T-cell (primary cell): ENCODE data around the gene SCN8A. TPM values are rescaled to one million over a fixed set of nuclear protein-coding genes. Genes with fewer than 3 reads are reported as not detected.

Experiments
- ATAC-seq, 4 experiments: fragments of 200-7000 bp in 3 of 4; fragments of 150-1000 bp in 1 of 4; cut with Tn5 transposase; replicated peaks in 1 of 4; 1 replicate in 3 of 4; 2 replicates in 1 of 4; pipeline ENCODE4 v1.10.0; 2021; ENCODE audit warnings: moderate library complexity in 3 of 4, mild to moderate bottlenecking in 2 of 4, moderate number of reproducible peaks in 1 of 4
- CTCF ChIA-PET, 2 donors: fragments of 300-600 bp; sonication (Branson Sonifier 250); formaldehyde crosslinking; loops; one replicate each; lab custom pipeline; 2022; ENCODE audit warnings: antibody characterized with exemption in 2 of 2; lab: Charles Lee
- POLR2A ChIA-PET, 2 donors: fragments of 300-600 bp; sonication (Branson Sonifier 250); formaldehyde crosslinking; loops; one replicate each; lab custom pipeline; 2022; ENCODE audit warnings: antibody characterized with exemption in 2 of 2; lab: Charles Lee
- DNase-seq, 35 experiments: peaks; one replicate each; pipeline versions ENCODE4 v3.0.0 to v3.0.0-alpha.2; 2013 to 2023
- H3K27ac ChIP-seq: one replicate; pipeline ENCODE4 v1.5.1; 2013; ENCODE audit warnings: low read length
- H3K27me3 ChIP-seq, 2 experiments: replicated peaks in 1 of 2; 1 replicate in 1 of 2; 2 replicates in 1 of 2; pipeline versions ENCODE4 v1.6.1 to v1.7.0; 2013; ENCODE audit warnings: low read length in 1 of 2, mixed read lengths in 1 of 2; ENCODE audit not compliant: control insufficient read depth in 2 of 2, insufficient read depth in 2 of 2; ENCODE audit errors: extremely low read depth in 1 of 2
- H3K36me3 ChIP-seq, 2 donors: 1 replicate in 1 of 2; 2 replicates in 1 of 2; pipeline versions ENCODE4 v1.6.1 to v1.7.0; 2013; ENCODE audit warnings: low read length in 1 of 2; ENCODE audit not compliant: control insufficient read depth in 2 of 2, insufficient read depth in 1 of 2; ENCODE audit errors: extremely low read depth in 1 of 2
- H3K4me1 ChIP-seq, 2 experiments: 1 replicate in 1 of 2; 2 replicates in 1 of 2; pipeline versions ENCODE4 v1.6.1 to v1.7.0; 2013; ENCODE audit warnings: low read length in 2 of 2, mixed read lengths in 1 of 2; ENCODE audit not compliant: insufficient read depth in 2 of 2, control insufficient read depth in 1 of 2; ENCODE audit errors: extremely low read depth in 1 of 2
- H3K4me3 ChIP-seq, 2 donors: 1 replicate in 1 of 2; 2 replicates in 1 of 2; pipeline versions ENCODE4 v1.5.1 to v1.7.0; 2013; ENCODE audit warnings: mild to moderate bottlenecking in 2 of 2, low read length in 1 of 2, moderate library complexity in 1 of 2; ENCODE audit not compliant: control insufficient read depth in 1 of 2; ENCODE audit errors: extremely low read depth in 1 of 2
- H3K9me3 ChIP-seq: 2 replicates; pipeline ENCODE4 v1.7.0; 2013
- H3K27ac Mint-ChIP-seq, 2 donors: one replicate each; pipeline ENCODE4 v1.8.0; 2020 to 2021; ENCODE audit warnings: mild to moderate bottlenecking in 2 of 2, mixed read lengths in 2 of 2
- H3K27me3 Mint-ChIP-seq, 2 donors: one replicate each; pipeline ENCODE4 v1.8.0; 2021 to 2022; ENCODE audit warnings: mixed read lengths in 2 of 2
- H3K36me3 Mint-ChIP-seq: one replicate; pipeline ENCODE4 v1.8.0; 2021; ENCODE audit warnings: mixed read lengths
- H3K4me1 Mint-ChIP-seq, 3 donors: one replicate each; pipeline ENCODE4 v1.8.0; 2020 to 2022; ENCODE audit warnings: mixed read lengths in 3 of 3, mild to moderate bottlenecking in 1 of 3
- H3K4me3 Mint-ChIP-seq, 3 donors: one replicate each; pipeline ENCODE4 v1.8.0; 2020 to 2022; ENCODE audit warnings: mild to moderate bottlenecking in 3 of 3, mixed read lengths in 3 of 3, moderate library complexity in 3 of 3
- H3K9me3 Mint-ChIP-seq, 3 donors: one replicate each; pipeline ENCODE4 v1.8.0; 2020 to 2022; ENCODE audit warnings: mixed read lengths in 3 of 3
- WGBS: methylation state at CpG from one replicate; pipeline ENCODE4 v1.1.5; 2013; ENCODE audit warnings: missing lambda C conversion rate; ENCODE audit not compliant: insufficient coverage; 5-methylcytosine and 5-hydroxymethylcytosine counted together
- total RNA-seq, 35 experiments: library from RNA in 6 of 35; stranded (reverse) in 6 of 35; fragments of 120-200 nt in 1 of 35; gene quantifications; one replicate each; pipeline versions ENCODE4 v1.2.1 to v1.2.4 and lab custom pipeline; 2013 to 2026

Gene SCN8A
- total RNA-seq, 5 donors from 2014 or later (not counting 1 experiment from before 2014, with no cell fraction given) = 0.41 to 1.0 (median 0.53) TPM

DNA sequence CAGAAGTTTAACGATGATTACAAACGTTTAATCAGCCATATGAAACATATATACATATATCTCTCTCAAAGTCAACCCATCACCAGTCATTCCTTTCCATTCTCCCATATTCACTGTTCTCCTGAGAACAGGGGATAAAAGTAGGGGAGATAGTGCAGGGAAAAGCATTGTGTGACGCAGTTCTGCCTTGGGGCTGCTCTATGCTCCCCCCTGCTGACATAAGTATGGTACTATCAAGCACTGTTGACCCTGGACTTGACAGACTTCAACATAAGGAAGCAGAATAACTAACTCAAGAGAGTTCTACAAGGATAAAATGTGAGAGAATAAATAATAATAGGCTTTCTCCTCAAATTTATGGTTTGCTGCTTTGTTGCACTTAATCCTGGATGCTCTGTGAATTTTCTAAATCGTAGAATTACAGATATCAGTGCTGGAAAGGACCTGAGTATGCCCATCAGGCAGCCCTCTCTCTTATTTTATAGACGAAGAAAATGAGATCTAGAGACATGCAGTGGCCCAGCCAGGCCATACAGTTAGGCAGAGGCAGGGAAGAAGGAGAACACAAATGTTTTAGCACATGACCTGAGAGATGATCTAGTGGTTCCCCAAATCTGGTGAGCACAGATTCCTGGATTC is 87.2 kb downstream of the SCN8A start:
- no peaks in the 10 kb centered on the region for H3K9me3 ChIP-seq
- H3K27ac ChIP-seq = no peak overlapping the region
- Mint-ChIP-seq H3K27ac (no peak overlapping the region), H3K4me1 (peaks cover 0 to 6% (median 4%) of the 10 kb centered on the region in 3 donors), H3K9me3 (no peaks in the 10 kb centered on the region), H3K36me3 (no peaks in the 10 kb centered on the region), H3K4me3 (no peak overlapping the region), H3K27me3 (peaks cover 9 to 17% of the 10 kb centered on the region in 2 donors)
- no peaks in the 10 kb centered on the region for H3K4me1 ChIP-seq
- CTCF ChIA-PET = no interaction called here
- ATAC-seq (peak in 3 of 4 experiments; percentile 47 to 67 (median 62)), DNase-seq (peak in 15 of 35 experiments; percentile 0 to 51 (median 4))
- no peaks in the 10 kb centered on the region for H3K27me3 ChIP-seq
- POLR2A ChIA-PET = interaction anchor here in 1 of 2 donors (0.7 kb wide), 1 partner anchor 257 kb away, joined by 3 read pairs; no protein-coding TSS in a partner anchor
- no CpG with 5 or more reads among the region's 5 CpGs for WGBS
- H3K36me3 ChIP-seq = no peaks in the 10 kb centered on the region
- H3K4me3 ChIP-seq = no peak overlapping the region

DNA sequence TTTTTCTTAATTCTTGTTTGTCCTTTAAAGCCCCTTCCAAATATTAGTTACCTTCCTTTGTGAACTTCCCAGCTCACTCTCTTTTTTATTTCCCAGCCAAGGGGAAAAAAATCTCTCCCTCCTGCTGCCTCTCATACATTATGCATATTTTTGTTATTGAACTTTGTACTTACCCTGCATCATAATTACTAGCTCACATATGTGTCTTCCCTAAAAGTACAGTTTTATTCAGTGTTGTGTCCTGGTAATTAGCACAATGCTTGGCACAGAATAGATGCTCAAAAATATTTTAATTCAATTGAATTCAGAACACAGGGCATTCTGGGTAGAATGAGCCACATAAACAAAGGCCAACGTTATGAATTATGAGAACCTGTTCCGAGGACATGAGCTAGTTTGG is 91.9 kb downstream of the SCN8A start:
- H3K9me3 ChIP-seq = no peaks in the 10 kb centered on the region
- ATAC-seq (no peak), DNase-seq (no peak)
- Mint-ChIP-seq H3K27ac (no peak overlapping the region), H3K4me1 (peaks cover 0 to 5% (median 4%) of the 10 kb centered on the region in 3 donors), H3K4me3 (no peak overlapping the region), H3K36me3 (no peaks in the 10 kb centered on the region), H3K9me3 (no peaks in the 10 kb centered on the region), H3K27me3 (peaks cover 8 to 13% of the 10 kb centered on the region in 2 donors)
- H3K4me1 ChIP-seq = peaks cover 0 to 15% of the 10 kb centered on the region in 2 experiments
- H3K27ac ChIP-seq = no peak overlapping the region
- ChIA-PET CTCF (no interaction called here), POLR2A (no interaction called here)
- no peaks in the 10 kb centered on the region for H3K27me3 ChIP-seq
- WGBS = 77% methylated on average over 2 of the region's 2 CpGs
- no peaks in the 10 kb centered on the region for H3K36me3 ChIP-seq
- no peak overlapping the region for H3K4me3 ChIP-seq

DNA sequence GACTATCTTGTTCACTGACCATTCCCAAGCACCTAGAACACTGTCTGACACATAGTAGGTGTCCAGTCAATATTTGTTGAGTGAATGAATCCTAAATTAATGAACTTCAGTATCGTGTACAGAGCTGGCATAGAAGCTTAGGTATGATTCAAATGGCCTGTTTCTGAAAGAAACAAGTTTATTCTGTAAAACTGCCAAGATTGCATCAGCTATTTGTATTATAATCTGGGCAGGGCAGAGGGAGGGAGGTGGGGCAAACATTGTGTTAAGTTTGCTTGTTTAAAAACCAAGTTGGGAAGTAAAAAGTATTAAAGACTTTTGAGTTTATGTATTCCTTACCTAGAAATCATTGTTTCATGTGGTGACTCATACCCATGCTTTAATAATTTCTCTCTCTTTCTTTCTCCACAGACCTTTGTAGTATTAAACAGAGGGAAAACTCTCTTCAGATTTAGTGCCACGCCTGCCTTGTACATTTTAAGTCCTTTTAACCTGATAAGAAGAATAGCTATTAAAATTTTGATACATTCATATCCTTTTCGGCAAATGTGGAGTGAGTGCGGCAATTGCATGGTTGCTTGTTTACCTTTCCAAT is 92.8 kb downstream of the SCN8A start:
- no peaks in the 10 kb centered on the region for H3K9me3 Mint-ChIP-seq
- ChIA-PET CTCF (no interaction called here), POLR2A (no interaction called here)
- Histone ChIP-seq H3K36me3 (no peaks in the 10 kb centered on the region), H3K27me3 (no peaks in the 10 kb centered on the region), H3K27ac (no peak overlapping the region), H3K4me1 (peaks cover 0 to 15% of the 10 kb centered on the region in 2 experiments), H3K4me3 (no peak overlapping the region), H3K9me3 (no peaks in the 10 kb centered on the region)
- DNase-seq (no peak), ATAC-seq (no peak)
- H3K36me3 Mint-ChIP-seq = no peaks in the 10 kb centered on the region
- no peak overlapping the region for H3K27ac Mint-ChIP-seq
- peaks cover 0 to 5% (median 4%) of the 10 kb centered on the region in 3 donors for H3K4me1 Mint-ChIP-seq
- no peak overlapping the region for H3K4me3 Mint-ChIP-seq
- H3K27me3 Mint-ChIP-seq = peaks cover 8 to 11% of the 10 kb centered on the region in 2 donors
- 71% methylated on average over 1 of the region's 4 CpGs for WGBS

DNA sequence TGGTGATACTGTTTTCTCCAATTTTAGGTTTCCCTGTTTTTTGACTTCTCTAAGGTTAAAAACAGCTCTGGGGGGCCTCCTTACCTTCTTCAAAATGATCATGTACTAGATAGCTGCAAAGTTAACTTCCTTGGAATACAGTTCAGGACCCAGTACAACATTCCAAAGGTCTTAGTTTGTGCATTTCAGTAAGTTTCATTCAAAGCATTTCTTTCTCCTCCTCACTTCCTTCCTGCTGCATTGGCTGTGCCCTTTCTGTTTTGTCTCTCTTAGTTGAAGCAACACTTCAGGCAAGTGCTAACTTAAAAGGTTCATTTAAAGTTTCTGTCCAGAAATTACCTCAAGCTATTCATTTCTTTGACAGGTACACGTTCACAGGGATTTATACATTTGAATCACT is 95.7 kb downstream of the SCN8A start:
- Histone ChIP-seq H3K4me1 (peaks cover 0 to 15% of the 10 kb centered on the region in 2 experiments), H3K27ac (no peak overlapping the region), H3K9me3 (no peaks in the 10 kb centered on the region), H3K4me3 (no peak overlapping the region), H3K27me3 (peaks cover 0 to 3% of the 10 kb centered on the region in 2 experiments), H3K36me3 (no peaks in the 10 kb centered on the region)
- Mint-ChIP-seq H3K4me3 (no peak overlapping the region), H3K27me3 (peaks cover 4 to 7% of the 10 kb centered on the region in 2 donors), H3K9me3 (no peaks in the 10 kb centered on the region), H3K4me1 (peaks cover 0 to 5% (median 4%) of the 10 kb centered on the region in 3 donors), H3K36me3 (no peaks in the 10 kb centered on the region), H3K27ac (no peak overlapping the region)
- CTCF ChIA-PET = no interaction called here
- no peak for DNase-seq
- ATAC-seq = no peak
- WGBS = 33% methylated on average over 1 of the region's 1 CpG
- POLR2A ChIA-PET = interaction anchor here in 1 of 2 donors (0.6 kb wide), 1 partner anchor 1960 kb away, joined by 3 read pairs; no protein-coding TSS in a partner anchor

DNA sequence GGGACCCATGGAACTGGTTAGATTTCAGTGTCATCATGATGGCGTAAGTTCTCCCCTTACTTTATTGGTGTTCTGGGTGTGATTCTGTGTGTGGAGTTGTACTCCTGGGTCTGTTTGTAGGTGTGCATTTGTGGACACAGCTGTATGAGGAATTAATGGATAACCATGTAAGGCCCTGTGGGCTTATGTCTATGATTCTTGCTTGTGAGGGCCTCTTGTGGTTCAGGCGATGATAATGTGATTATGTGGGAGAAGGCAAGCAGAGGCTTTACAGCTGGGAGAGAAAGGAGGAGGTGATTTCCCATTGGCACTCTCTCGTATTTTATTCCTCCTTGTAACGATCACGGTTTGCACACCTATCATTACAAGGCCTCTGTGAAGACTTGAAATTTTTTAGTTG is 96.1 kb downstream of the SCN8A start:
- H3K27ac ChIP-seq = no peak overlapping the region

DNA sequence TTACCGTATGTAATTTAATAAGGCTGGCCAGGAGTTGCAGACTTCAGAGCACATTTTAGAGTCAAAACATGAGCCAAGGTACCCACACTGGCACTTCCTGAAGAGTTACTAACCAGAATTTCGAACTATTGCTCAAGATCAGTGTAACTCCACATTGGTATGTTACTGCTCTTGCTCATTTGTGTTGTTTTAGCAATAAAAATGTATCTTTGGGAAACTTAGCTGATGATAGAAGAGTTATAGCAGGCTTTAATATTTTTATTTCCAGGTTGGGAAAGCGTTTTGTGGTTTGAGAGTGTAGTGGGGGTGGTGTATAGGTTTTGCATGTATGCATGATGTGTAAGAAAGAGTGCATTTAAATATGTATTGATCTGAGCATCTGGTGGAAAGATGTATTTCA is 96.6 kb downstream of the SCN8A start:
- Histone ChIP-seq H3K27me3 (peaks cover 0 to 3% of the 10 kb centered on the region in 2 experiments), H3K9me3 (no peaks in the 10 kb centered on the region), H3K36me3 (no peaks in the 10 kb centered on the region), H3K27ac (no peak overlapping the region), H3K4me1 (peaks cover 0 to 15% of the 10 kb centered on the region in 2 experiments), H3K4me3 (no peak overlapping the region)
- ATAC-seq (no peak), DNase-seq (no peak)
- H3K27me3 Mint-ChIP-seq = peaks cover 4 to 5% of the 10 kb centered on the region in 2 donors
- peaks cover 0 to 5% (median 4%) of the 10 kb centered on the region in 3 donors for H3K4me1 Mint-ChIP-seq
- H3K9me3 Mint-ChIP-seq = no peaks in the 10 kb centered on the region
- no peak overlapping the region for H3K27ac Mint-ChIP-seq
- POLR2A ChIA-PET = no interaction called here
- H3K36me3 Mint-ChIP-seq = no peaks in the 10 kb centered on the region
- CTCF ChIA-PET = no interaction called here
- WGBS = 61% methylated on average over 3 of the region's 3 CpGs
- no peak overlapping the region for H3K4me3 Mint-ChIP-seq

More for the DNA sequence above, 96.1 kb downstream of the SCN8A start:
- H3K36me3 Mint-ChIP-seq = no peaks in the 10 kb centered on the region
- H3K4me1 Mint-ChIP-seq = peaks cover 0 to 5% (median 4%) of the 10 kb centered on the region in 3 donors
- no peaks in the 10 kb centered on the region for H3K36me3 ChIP-seq
- no CpG with 5 or more reads among the region's 5 CpGs for WGBS
- H3K27ac Mint-ChIP-seq = no peak overlapping the region
- H3K27me3 Mint-ChIP-seq = peaks cover 4 to 6% of the 10 kb centered on the region in 2 donors
- no peak for DNase-seq
- CTCF ChIA-PET = no interaction called here
- H3K4me1 ChIP-seq = peaks cover 0 to 15% of the 10 kb centered on the region in 2 experiments
- no peaks in the 10 kb centered on the region for H3K9me3 ChIP-seq
- no peaks in the 10 kb centered on the region for H3K9me3 Mint-ChIP-seq
- ATAC-seq = no peak
- H3K27me3 ChIP-seq = peaks cover 0 to 3% of the 10 kb centered on the region in 2 experiments
- no peak overlapping the region for H3K4me3 Mint-ChIP-seq
- POLR2A ChIA-PET = interaction anchor here in 1 of 2 donors (0.6 kb wide), 1 partner anchor 1960 kb away, joined by 3 read pairs; no protein-coding TSS in a partner anchor
- H3K4me3 ChIP-seq = no peak overlapping the region
